RWPE2 (cell line): ENCODE measurements around the gene SNX4.

Source experiments
- ATAC-seq: fragments of 200-7000 bp; cut with Tn5 transposase; 3 replicates; pipeline ENCODE4 v1.9.1; 2021; ENCODE audit warnings: low read depth
- DNase-seq: peaks from one replicate; pipeline ENCODE4 v3.0.0-alpha.2; 2020; ENCODE audit warnings: low spot score
- H3K27ac ChIP-seq: fragments of 450-650 bp; 2 replicates; pipeline ENCODE4 v1.5.1; 2017; ENCODE audit warnings: mild to moderate bottlenecking; ENCODE audit not compliant: poor library complexity, severe bottlenecking
- H3K27me3 ChIP-seq: fragments of 250-450 bp; sonication (Bioruptor Pico); 2 replicates; pipeline ENCODE4 v1.5.1; 2021; ENCODE audit warnings: mild to moderate bottlenecking, moderate library complexity; ENCODE audit not compliant: insufficient read depth, poor library complexity, severe bottlenecking
- H3K36me3 ChIP-seq: fragments of 250-450 bp; sonication (Bioruptor Pico); 2 replicates; pipeline ENCODE4 v1.5.1; 2020; ENCODE audit warnings: low read depth, mild to moderate bottlenecking, moderate library complexity
- H3K4me1 ChIP-seq: fragments of 250-450 bp; sonication (Bioruptor Pico); 2 replicates; pipeline ENCODE4 v1.5.1; 2021; ENCODE audit warnings: mild to moderate bottlenecking, moderate library complexity; ENCODE audit not compliant: insufficient read depth, poor library complexity, severe bottlenecking
- H3K4me3 ChIP-seq: fragments of 250-450 bp; sonication (Bioruptor Pico); 2 replicates; pipeline ENCODE4 v1.5.1; 2021; ENCODE audit warnings: mild to moderate bottlenecking, moderate library complexity; ENCODE audit not compliant: severe bottlenecking
- H3K9me3 ChIP-seq: fragments of 250-450 bp; sonication (Bioruptor Pico); 2 replicates; pipeline ENCODE4 v1.5.1; 2021; ENCODE audit warnings: mild to moderate bottlenecking, moderate library complexity; ENCODE audit not compliant: severe bottlenecking
- TF ChIP-seq, protein P1 (sequence below): fragments of 450-650 bp; IDR thresholded peaks from one replicate; pipeline ENCODE4 v1.5.1; 2017; ENCODE audit warnings: mild to moderate bottlenecking, moderate library complexity; ENCODE audit not compliant: poor library complexity, severe bottlenecking

The SNX4 gene

DNA sequence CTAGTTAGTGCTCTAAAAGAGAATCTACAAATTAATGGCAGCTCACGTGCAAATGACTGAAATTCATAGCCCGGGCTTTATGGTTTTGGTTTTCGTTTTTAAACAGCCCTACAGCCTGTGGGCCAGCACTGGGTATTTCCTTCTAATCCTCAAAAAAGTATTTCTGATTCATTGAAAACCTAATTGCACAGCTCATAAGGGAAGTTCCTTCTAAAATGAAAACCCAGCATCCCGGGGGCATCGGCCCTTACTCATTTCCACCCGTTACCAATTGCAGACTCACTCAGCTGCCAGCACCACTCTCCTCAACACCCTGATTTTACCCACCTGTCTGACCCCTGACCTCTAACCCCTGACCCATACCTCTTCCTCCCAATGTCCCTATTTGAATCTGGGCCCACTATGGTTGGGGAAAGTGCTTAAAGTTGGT lies 85.4 kb downstream of the SNX4 start:
- DNase-seq (no peak), ATAC-seq (no peak)
- H3K27me3 ChIP-seq: no peaks in the 10 kb centered on the region
- no peaks in the 10 kb centered on the region for H3K36me3 ChIP-seq
- H3K4me1 ChIP-seq: peaks cover 4% of the 10 kb centered on the region
- no peak overlapping the region for H3K27ac ChIP-seq
- H3K9me3 ChIP-seq: no peaks in the 10 kb centered on the region
- TF ChIP-seq, protein P1, sequence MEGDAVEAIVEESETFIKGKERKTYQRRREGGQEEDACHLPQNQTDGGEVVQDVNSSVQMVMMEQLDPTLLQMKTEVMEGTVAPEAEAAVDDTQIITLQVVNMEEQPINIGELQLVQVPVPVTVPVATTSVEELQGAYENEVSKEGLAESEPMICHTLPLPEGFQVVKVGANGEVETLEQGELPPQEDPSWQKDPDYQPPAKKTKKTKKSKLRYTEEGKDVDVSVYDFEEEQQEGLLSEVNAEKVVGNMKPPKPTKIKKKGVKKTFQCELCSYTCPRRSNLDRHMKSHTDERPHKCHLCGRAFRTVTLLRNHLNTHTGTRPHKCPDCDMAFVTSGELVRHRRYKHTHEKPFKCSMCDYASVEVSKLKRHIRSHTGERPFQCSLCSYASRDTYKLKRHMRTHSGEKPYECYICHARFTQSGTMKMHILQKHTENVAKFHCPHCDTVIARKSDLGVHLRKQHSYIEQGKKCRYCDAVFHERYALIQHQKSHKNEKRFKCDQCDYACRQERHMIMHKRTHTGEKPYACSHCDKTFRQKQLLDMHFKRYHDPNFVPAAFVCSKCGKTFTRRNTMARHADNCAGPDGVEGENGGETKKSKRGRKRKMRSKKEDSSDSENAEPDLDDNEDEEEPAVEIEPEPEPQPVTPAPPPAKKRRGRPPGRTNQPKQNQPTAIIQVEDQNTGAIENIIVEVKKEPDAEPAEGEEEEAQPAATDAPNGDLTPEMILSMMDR: no peak
- H3K4me3 ChIP-seq: no peak overlapping the region

DNA sequence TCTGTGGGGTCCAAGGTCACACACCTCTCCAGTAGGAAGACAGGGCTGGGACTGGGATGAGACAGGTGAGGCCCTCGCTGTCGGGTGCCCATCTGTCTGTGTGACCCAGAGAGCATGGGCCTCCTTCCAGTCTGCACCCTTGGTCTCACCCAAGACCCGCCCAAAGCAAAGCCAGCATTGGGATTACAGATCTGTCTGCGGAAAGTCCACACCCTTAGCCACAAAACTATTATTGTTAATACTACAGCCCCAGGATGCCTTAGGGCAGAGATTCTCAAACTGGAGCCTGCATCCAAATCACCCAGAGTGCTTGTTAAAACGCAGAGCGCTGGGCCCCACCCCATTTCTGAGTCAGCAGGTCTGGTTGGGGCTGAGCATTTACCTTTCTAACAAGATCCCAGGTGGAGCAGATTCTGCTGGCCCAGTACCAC lies 86.4 kb downstream of the SNX4 start:
- Histone ChIP-seq H3K36me3 (no peaks in the 10 kb centered on the region), H3K4me3 (no peak overlapping the region), H3K9me3 (no peaks in the 10 kb centered on the region), H3K27ac (no peak overlapping the region), H3K27me3 (no peaks in the 10 kb centered on the region), H3K4me1 (peaks cover 4% of the 10 kb centered on the region)
- DNase-seq: peak; percentile 72
- TF ChIP-seq, protein P1: no peak
- ATAC-seq: peak; percentile 92

DNA sequence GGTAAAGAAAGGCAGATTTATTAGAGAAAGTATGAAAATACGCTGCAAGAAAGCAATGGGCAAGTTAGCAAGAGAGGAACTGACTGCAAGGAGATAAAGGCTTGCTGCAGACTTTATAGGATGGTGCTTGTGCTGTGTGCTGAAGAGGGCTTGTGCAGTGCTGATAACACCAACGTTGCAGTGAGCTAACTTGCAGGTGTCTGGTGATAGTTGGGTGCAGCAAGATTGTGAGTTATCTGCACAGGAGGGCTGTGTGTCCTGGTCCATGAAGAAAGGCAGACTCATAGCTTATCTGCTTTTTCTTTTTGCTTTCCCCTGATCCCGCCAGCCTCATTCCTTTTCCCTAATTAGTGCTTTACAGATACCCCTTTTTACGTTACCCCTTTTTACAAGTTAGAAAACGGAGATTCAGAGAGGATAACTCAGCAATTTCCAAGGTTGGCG lies 86.9 kb downstream of the SNX4 start:
- Histone ChIP-seq H3K4me1 (peaks cover 4% of the 10 kb centered on the region), H3K9me3 (no peaks in the 10 kb centered on the region), H3K4me3 (no peak overlapping the region), H3K27me3 (no peaks in the 10 kb centered on the region), H3K27ac (no peak overlapping the region), H3K36me3 (no peaks in the 10 kb centered on the region)
- ATAC-seq (no peak), DNase-seq (no peak)
- TF ChIP-seq, protein P1: no peak

DNA sequence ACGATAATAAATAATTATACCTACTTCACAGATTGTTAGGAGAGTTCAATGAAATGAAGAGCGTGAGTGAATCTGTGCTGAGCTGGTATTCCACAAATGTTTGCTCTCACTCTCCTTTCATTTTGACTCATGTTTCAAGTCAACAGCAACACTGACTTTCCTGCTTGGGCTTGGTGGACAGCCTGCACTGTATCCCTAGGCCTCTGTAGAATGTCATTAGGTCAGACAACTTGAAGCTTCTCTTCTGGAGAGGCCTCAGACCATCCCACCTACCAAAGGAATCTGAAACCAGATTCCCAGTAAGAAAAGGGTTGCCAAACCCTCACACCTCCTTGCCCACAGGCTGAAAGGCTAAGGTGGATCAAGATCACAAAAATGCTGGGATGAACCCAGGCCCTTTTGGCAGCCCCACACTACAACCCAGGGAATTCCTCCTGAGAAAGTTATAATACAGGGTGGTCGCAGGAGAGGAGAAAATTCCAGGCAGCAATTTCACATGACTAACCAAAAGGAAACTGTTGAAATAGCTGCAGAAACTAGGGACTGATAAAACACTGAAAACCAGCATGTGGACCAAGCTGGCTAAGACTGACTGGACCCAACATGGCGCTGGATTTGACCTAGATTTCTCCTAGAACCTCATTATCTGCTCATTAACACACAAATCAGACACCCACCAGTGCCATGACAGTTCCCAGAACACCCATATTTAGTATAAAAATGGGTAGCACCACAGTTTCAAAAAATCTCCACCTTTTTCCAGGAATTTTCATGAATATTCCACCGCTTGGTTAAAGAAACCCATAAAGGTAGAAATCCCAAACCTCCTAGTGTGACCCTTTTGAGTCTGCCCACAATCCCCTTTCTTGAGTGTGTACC lies 87.9 kb downstream of the SNX4 start:
- Histone ChIP-seq H3K36me3 (no peaks in the 10 kb centered on the region), H3K4me1 (peaks cover 4% of the 10 kb centered on the region), H3K27ac (no peak overlapping the region), H3K4me3 (no peak overlapping the region), H3K9me3 (no peaks in the 10 kb centered on the region), H3K27me3 (no peaks in the 10 kb centered on the region)
- TF ChIP-seq, protein P1: no peak
- no peak for DNase-seq
- no peak for ATAC-seq

DNA sequence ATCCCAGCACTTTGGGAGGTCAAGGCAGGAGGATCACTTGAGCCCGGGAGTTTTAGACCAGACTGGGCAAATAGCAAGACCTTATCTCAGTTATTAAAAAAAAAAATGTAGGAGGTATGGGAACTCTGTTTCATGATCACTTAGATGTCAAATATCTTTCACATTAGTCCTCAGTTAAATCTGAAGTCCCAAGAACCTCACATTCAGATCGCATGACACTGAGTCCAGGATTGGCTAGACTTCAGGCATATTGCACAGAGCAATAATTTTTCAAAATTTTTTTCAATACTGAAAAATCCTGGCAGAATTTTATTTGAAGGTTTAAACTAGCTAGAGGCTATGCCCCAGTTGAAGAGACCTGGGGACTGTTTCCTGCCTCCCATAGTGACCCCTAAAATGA lies 88.6 kb downstream of the SNX4 start:
- Histone ChIP-seq H3K9me3 (no peaks in the 10 kb centered on the region), H3K36me3 (no peaks in the 10 kb centered on the region), H3K27me3 (no peaks in the 10 kb centered on the region), H3K27ac (no peak overlapping the region), H3K4me1 (peaks cover 4% of the 10 kb centered on the region), H3K4me3 (no peak overlapping the region)
- TF ChIP-seq, protein P1: no peak
- DNase-seq: no peak
- no peak for ATAC-seq
